Neural progenitor cell (in vitro differentiated cells): ENCODE data around the gene RHBDL3.
"Not testable (repeated sequence)": the region's sequence is repeated elsewhere in the genome, so short reads cannot be mapped to it uniquely, and the experiment has no call there.

Source experiments
- CTCF ChIP-seq: fragments of 200-600 bp; sonication (generic); IDR thresholded peaks from 2 replicates; pipeline ENCODE4 v1.5.1; 2017; ENCODE audit warnings: antibody characterized with exemption, mild to moderate bottlenecking
- EZH2 ChIP-seq: fragments of 200-600 bp; sonication (generic); IDR thresholded peaks from 2 replicates; pipeline ENCODE4 v1.6.1; 2017; ENCODE audit warnings: antibody characterized with exemption, mild to moderate bottlenecking, moderate library complexity
- EZH2phosphoT487 ChIP-seq: fragments of 200-600 bp; sonication (generic); IDR thresholded peaks from 2 replicates; pipeline ENCODE4 v1.6.1; 2017; ENCODE audit warnings: antibody characterized with exemption

GRCh38 chr17:32352734-32353133 is 87.1 kb downstream of the RHBDL3 start:
- not testable (repeated sequence) for TF ChIP-seq EZH2, CTCF, EZH2phosphoT487
